HepG2 (cell line): ENCODE measurements around the gene ZBTB18. TPM values are rescaled to one million over a fixed set of nuclear protein-coding genes. Genes with fewer than 3 reads are reported as not detected.

Source experiments
- ATAC-seq: fragments of 200-7000 bp; cut with Tn5 transposase; 3 replicates; pipeline ENCODE4 v1.9.1; 2020; ENCODE audit warnings: mild to moderate bottlenecking, moderate library complexity
- BruUV-seq: library from RNA; stranded (reverse); fragments of 400-500 nt; replicated peaks from 2 replicates; lab custom pipeline; 2021; lab: Mats Ljungman, UMichigan
- CTCF ChIA-PET: fragments of 300-600 bp; formaldehyde crosslinking; extraction: SDS; loops from one replicate; lab custom pipeline; 2021; ENCODE audit warnings: low total read pairs, inconsistent platforms, low intra/inter-chr PET ratio; lab: Yijun Ruan, JAX
- POLR2A ChIA-PET: fragments of 350-600 bp; sonication (Branson Sonifier 250); formaldehyde crosslinking; loops from one replicate; lab custom pipeline; 2020; ENCODE audit warnings: antibody characterized with exemption, inconsistent platforms; lab: Yijun Ruan, JAX
- DNase-seq: peaks from one replicate; pipeline ENCODE4 v3.0.0-alpha.2; 2015; ENCODE audit warnings: low spot score
- FAIRE-seq: peaks from 3 replicates; lab custom pipeline; 2011; peaks lifted over from hg19 to GRCh38; lab: Jason Lieb, UNC
- H2AFZ ChIP-seq: one replicate; pipeline ENCODE4 v1.6.1; 2011; ENCODE audit warnings: low read length, inconsistent platforms
- H3K27ac ChIP-seq: fragments of 300-600 bp; 3 replicates; pipeline ENCODE4 v1.8.0; 2011; ENCODE audit warnings: mixed run types, mild to moderate bottlenecking, mixed read lengths, low read length, inconsistent platforms; ENCODE audit not compliant: insufficient read depth; ENCODE audit errors: extremely low read length
- H3K27me3 ChIP-seq, 2 experiments: fragments of 200-600 bp in 1 of 2; 2 replicates in 1 of 2; 3 replicates in 1 of 2; pipeline versions ENCODE4 v1.6.0 to v1.8.0; 2011; ENCODE audit warnings: low read length in 2 of 2, mild to moderate bottlenecking in 2 of 2, moderate library complexity in 2 of 2, inconsistent platforms in 1 of 2; ENCODE audit not compliant: insufficient read depth in 2 of 2, control insufficient read depth in 1 of 2
- H3K36me3 ChIP-seq, 2 experiments: fragments of 200-600 bp in 1 of 2; replicated peaks in 1 of 2; 2 replicates in 1 of 2; 3 replicates in 1 of 2; pipeline versions ENCODE4 v1.5.1 to v1.8.0; 2011; ENCODE audit warnings: low read length in 2 of 2, inconsistent platforms in 1 of 2; ENCODE audit not compliant: insufficient read depth in 2 of 2, control insufficient read depth in 1 of 2
- H3K4me1 ChIP-seq: 2 replicates; pipeline ENCODE4 v1.5.1; 2012; ENCODE audit warnings: low read length, inconsistent platforms; ENCODE audit not compliant: insufficient read depth
- H3K4me2 ChIP-seq: 2 replicates; pipeline ENCODE4 v1.6.0; 2011; ENCODE audit warnings: low read depth, low read length, inconsistent platforms
- H3K4me3 ChIP-seq, 3 experiments: fragments of 200-600 bp in 1 of 3; sonication (generic), shearing (Covaris generic) in 1 of 3; replicated peaks in 1 of 3; 2 replicates each; pipeline ENCODE4 v1.5.1; 2011 to 2016; ENCODE audit warnings: low read length in 3 of 3, inconsistent platforms in 2 of 3, low read depth in 2 of 3, mild to moderate bottlenecking in 2 of 3, control low read depth in 1 of 3, mixed read lengths in 1 of 3; ENCODE audit not compliant: insufficient read depth in 1 of 3
- H3K79me2 ChIP-seq: one replicate; pipeline ENCODE4 v1.6.1; 2011; ENCODE audit warnings: low read length, inconsistent platforms; ENCODE audit not compliant: insufficient read depth
- H3K9ac ChIP-seq: 2 replicates; pipeline ENCODE4 v1.6.0; 2011; ENCODE audit warnings: mild to moderate bottlenecking, low read depth, low read length, inconsistent platforms; ENCODE audit not compliant: insufficient read depth
- H3K9me3 ChIP-seq: 2 replicates; pipeline ENCODE4 v1.5.1; 2012; ENCODE audit warnings: mild to moderate bottlenecking, low read length
- H4K20me1 ChIP-seq: 2 replicates; pipeline ENCODE4 v1.6.0; 2011; ENCODE audit warnings: inconsistent platforms, mild to moderate bottlenecking, low read length, moderate library complexity; ENCODE audit not compliant: insufficient read depth
- HNF4A ChIP-seq: sonication (generic); formaldehyde crosslinking; IDR thresholded peaks from 2 replicates; pipeline ENCODE4 v1.4.0; 2020; ENCODE audit warnings: missing genetic modification reagents
- PHF21A ChIP-seq: sonication (generic); formaldehyde crosslinking; IDR thresholded peaks from 2 replicates; pipeline ENCODE4 v1.5.0; 2020; ENCODE audit warnings: mild to moderate bottlenecking, missing genetic modification reagents
- TMF1 ChIP-seq: sonication (generic); formaldehyde crosslinking; IDR thresholded peaks from 2 replicates; pipeline ENCODE4 v1.8.1; 2022; ENCODE audit warnings: low read depth, missing genetic modification reagents
- ZBTB10 ChIP-seq: sonication (generic); formaldehyde crosslinking; IDR thresholded peaks from 2 replicates; pipeline ENCODE4 v1.4.0; 2020; ENCODE audit warnings: missing genetic modification reagents, borderline replicate concordance
- ZBTB2 ChIP-seq: sonication (generic); formaldehyde crosslinking; IDR thresholded peaks from 2 replicates; pipeline ENCODE4 v1.8.0; 2022; ENCODE audit warnings: low read depth, missing genetic modification reagents
- ZNF251 ChIP-seq: sonication (generic); formaldehyde crosslinking; IDR thresholded peaks from 2 replicates; pipeline ENCODE4 v1.9.0; 2021; ENCODE audit warnings: mild to moderate bottlenecking, missing genetic modification reagents
- ZNF564 ChIP-seq: sonication (generic); formaldehyde crosslinking; IDR thresholded peaks from 2 replicates; pipeline ENCODE4 v1.8.1; 2023; ENCODE audit warnings: mild to moderate bottlenecking, missing genetic modification reagents
- ZSCAN20 ChIP-seq: sonication (generic); formaldehyde crosslinking; IDR thresholded peaks from 2 replicates; pipeline ENCODE4 v1.4.0; 2020; ENCODE audit warnings: missing genetic modification reagents, mild to moderate bottlenecking, borderline replicate concordance
- WGBS: methylation state at CpG from one replicate; pipeline ENCODE4 v1.1.6; 2017; ENCODE audit warnings: low lambda C conversion rate; 5-methylcytosine and 5-hydroxymethylcytosine counted together
- in situ Hi-C: cut with HindIII; loops from 2 replicates; pipeline ENCODE4 v1.10.0; 2017; ENCODE audit warnings: low pct_unique_long_range_greater_than_20kb; ENCODE audit not compliant: extremely low pct_ligation_motif_present
- intact Hi-C: fragments of 100-400 bp; cut with micrococcal nuclease; formaldehyde crosslinking; loops from one replicate; pipeline ENCODE4 v1.10.0; 2022; ENCODE audit not compliant: unreplicated experiment
- polyA plus RNA-seq, 8 experiments: library from polyadenylated mRNA; depleted of rRNA in 3 of 8; stranded (reverse) in 7 of 8; unstranded in 1 of 8; fragments of >200 nt; fragmentation: Illumina TruSeq in 4 of 8; extraction: Trizol in 4 of 8; gene quantifications; 2 replicates each; pipeline versions ENCODE4 v1.2.1 to v1.2.3, GENCODE V29; 2011 to 2016; ENCODE audit warnings: low read depth in 4 of 8, missing spikeins in 1 of 8, mixed read lengths in 1 of 8; ENCODE audit not compliant: insufficient read depth in 1 of 8
- total RNA-seq, 5 experiments: library from RNA; depleted of rRNA; stranded (reverse); fragments of >200 nt; fragmentation: Illumina TruSeq; extraction: Trizol; gene quantifications; 2 replicates each; pipeline ENCODE4 v1.2.3, GENCODE V29; 2016; ENCODE audit warnings: low read depth in 1 of 5
- TF ChIP-seq, protein P1 (sequence below): sonication (generic); formaldehyde crosslinking; IDR thresholded peaks from 2 replicates; pipeline ENCODE4 v1.5.1; 2020; ENCODE audit warnings: mild to moderate bottlenecking, missing genetic modification reagents, moderate library complexity

The ZBTB18 gene
- total and polyA plus RNA-seq, 2 of the 13 experiments (the other 11 are each of a cell fraction or from before 2014, with no cell fraction given) = 3.1 to 4.3 TPM

GRCh38 chr1:244022311-244022710 lies 28.8 kb upstream of the ZBTB18 start:
- Histone ChIP-seq H4K20me1 (no peaks in the 10 kb centered on the region), H3K4me1 (peaks cover 8% of the 10 kb centered on the region), H3K4me3 (no peak overlapping the region), H3K79me2 (no peaks in the 10 kb centered on the region), H3K4me2 (no peak overlapping the region), H2AFZ (no peak overlapping the region), H3K9ac (no peak overlapping the region), H3K36me3 (no peaks in the 10 kb centered on the region), H3K27me3 (peaks cover 0 to 32% of the 10 kb centered on the region in 2 experiments), H3K9me3 (no peaks in the 10 kb centered on the region), H3K27ac (no peak overlapping the region)
- ChIA-PET CTCF (no interaction called here), POLR2A (no interaction called here)
- intact Hi-C loops (no loop called here), in situ Hi-C loops (no loop called here)
- no peak for FAIRE-seq
- no peak for ATAC-seq
- no peak for DNase-seq
- WGBS = 31% methylated on average over 2 of the region's 2 CpGs
- no TSS peak for BruUV-seq
- TF ChIP-seq HNF4A (CRISPR knock-in tag) (no peak), ZBTB2 (CRISPR knock-in tag) (no peak), ZNF564 (no peak), PHF21A (CRISPR knock-in tag) (no peak), ZSCAN20 (no peak), TMF1 (CRISPR knock-in tag) (no peak), ZBTB10 (no peak), ZNF251 (CRISPR knock-in tag) (no peak)
- TF ChIP-seq, protein P1, sequence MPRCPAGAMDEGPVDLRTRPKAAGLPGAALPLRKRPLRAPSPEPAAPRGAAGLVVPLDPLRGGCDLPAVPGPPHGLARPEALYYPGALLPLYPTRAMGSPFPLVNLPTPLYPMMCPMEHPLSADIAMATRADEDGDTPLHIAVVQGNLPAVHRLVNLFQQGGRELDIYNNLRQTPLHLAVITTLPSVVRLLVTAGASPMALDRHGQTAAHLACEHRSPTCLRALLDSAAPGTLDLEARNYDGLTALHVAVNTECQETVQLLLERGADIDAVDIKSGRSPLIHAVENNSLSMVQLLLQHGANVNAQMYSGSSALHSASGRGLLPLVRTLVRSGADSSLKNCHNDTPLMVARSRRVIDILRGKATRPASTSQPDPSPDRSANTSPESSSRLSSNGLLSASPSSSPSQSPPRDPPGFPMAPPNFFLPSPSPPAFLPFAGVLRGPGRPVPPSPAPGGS (CRISPR knock-in tag) = no peak
